GM18498 (cell line): Measurements from ENCODE around the gene IFNG.

Experiments
- ATAC-seq: cut with Tn5 transposase; IDR thresholded peaks from one replicate; pipeline ENCODE4 v1.9.1; 2021; ENCODE audit warnings: mild to moderate bottlenecking, moderate library complexity; ENCODE audit not compliant: unreplicated experiment

IFNG gene

GRCh38 chr12:68118096-68118755, 41.3 kb downstream of the IFNG start:
- no peak for ATAC-seq

- ATAC-seq, result no peak
Observed at GRCh38 chr12:68117661-68118060, 41.9 kb downstream of the IFNG start.

GRCh38 chr12:68115281-68115680, 44.3 kb downstream of the IFNG start:
- ATAC-seq, result no peak

- ATAC-seq, result no peak
Observed at GRCh38 chr12:68114606-68115005, 44.9 kb downstream of the IFNG start.

- ATAC-seq, result no peak
Observed at GRCh38 chr12:68113644-68114043, 45.9 kb downstream of the IFNG start.

- ATAC-seq, result no peak
Observed at GRCh38 chr12:68111995-68112394, 47.5 kb downstream of the IFNG start.

- no peak for ATAC-seq
Observed at GRCh38 chr12:68109444-68110217, 49.9 kb downstream of the IFNG start.

GRCh38 chr12:68109001-68109400, 50.5 kb downstream of the IFNG start:
- ATAC-seq, result no peak

GRCh38 chr12:68106660-68107059, 52.9 kb downstream of the IFNG start:
- ATAC-seq, result no peak

- no peak for ATAC-seq
Observed at GRCh38 chr12:68106160-68106559, 53.4 kb downstream of the IFNG start.
